GDM1 (cell line): ENCODE results near the gene RAB29.
"Not testable (repeated sequence)": the region's sequence is repeated elsewhere in the genome, so short reads cannot be mapped to it uniquely, and the experiment has no call there.

Experiments used
- DNase-seq: peaks from one replicate; lab custom pipeline; 2025; lab: John Stamatoyannopoulos, UW

RAB29 gene, protein sequence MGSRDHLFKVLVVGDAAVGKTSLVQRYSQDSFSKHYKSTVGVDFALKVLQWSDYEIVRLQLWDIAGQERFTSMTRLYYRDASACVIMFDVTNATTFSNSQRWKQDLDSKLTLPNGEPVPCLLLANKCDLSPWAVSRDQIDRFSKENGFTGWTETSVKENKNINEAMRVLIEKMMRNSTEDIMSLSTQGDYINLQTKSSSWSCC

GRCh38 chr1:205775015-205775716 lies at the start of gene RAB29:
RAB29 (minus strand) TSS chr1:205775482; CDS start chr1:205774956, 526 bp downstream.
- peak; percentile 70 for DNase-seq

DNA sequence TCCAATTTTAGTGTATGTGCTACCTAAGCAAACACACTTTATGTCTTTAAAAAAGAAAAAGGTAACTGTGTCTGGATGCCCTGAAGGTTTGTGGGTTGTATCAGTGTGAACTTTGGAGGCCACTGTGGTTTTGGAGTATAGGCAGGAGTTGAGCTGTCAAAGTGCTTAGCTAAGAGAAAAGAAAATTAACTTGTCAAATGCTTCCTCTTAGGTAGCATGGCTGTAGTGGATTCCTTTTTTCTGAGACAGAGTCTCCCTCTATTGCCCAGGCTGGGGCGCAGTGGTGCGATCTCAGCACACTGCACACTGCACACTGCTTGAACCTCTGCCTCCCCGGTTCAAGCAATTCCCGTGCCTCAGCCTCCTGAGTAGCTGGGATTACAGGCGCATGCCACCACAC lies 48.9 kb upstream of the RAB29 start:
- DNase-seq: no peak

GRCh38 chr1:205823260-205823659 lies 48.0 kb upstream of the RAB29 start:
- DNase-seq: not testable (repeated sequence)

- no peak for DNase-seq
Measured at GRCh38 chr1:205822397-205822796, 47.1 kb upstream of the RAB29 start.

GRCh38 chr1:205817988-205818387 lies 42.7 kb upstream of the RAB29 start:
- DNase-seq: no peak

GRCh38 chr1:205817364-205817763 lies 42.1 kb upstream of the RAB29 start:
- no peak for DNase-seq

GRCh38 chr1:205813755-205814058 lies 38.4 kb upstream of the RAB29 start:
- no peak for DNase-seq

- peak; percentile 84 for DNase-seq
Measured at GRCh38 chr1:205812878-205813754, 37.8 kb upstream of the RAB29 start, which contains the start of gene SLC41A1. SLC41A1 (minus strand) TSS chr1:205813198; CDS start chr1:205810441, 2,757 bp downstream.

DNA sequence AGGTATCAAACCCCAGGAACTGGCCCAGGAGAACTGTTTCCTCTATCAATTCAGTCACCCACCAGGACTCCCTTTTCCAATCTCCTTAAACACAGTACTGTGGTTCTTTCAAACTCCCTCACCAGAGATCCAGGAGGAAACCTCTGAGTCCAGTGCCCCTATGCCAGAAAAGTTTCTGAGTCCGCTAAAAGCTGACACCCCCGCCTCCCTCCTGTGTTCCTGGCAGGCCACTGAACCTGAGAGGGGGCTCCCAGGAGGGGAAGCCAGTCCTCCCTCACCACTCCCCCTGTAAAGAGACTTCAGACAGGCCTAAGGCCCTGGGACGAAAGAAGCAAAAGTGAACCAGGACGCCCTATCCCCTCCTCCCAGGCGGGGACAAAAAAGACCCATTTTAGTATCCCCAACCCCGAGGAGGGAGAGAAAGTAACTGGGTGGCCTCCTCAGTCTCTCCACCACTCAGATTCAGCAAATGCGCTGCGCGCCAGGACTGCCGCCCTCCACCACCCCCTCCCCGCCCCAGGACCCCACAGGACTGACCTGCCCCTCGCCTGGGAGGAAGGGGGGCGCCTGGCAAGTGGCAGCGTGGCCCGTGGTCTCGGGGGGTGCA lies 37.1 kb upstream of the RAB29 start:
- no peak for DNase-seq

- DNase-seq: no peak
Measured at GRCh38 chr1:205811660-205812059, 36.4 kb upstream of the RAB29 start.

DNA sequence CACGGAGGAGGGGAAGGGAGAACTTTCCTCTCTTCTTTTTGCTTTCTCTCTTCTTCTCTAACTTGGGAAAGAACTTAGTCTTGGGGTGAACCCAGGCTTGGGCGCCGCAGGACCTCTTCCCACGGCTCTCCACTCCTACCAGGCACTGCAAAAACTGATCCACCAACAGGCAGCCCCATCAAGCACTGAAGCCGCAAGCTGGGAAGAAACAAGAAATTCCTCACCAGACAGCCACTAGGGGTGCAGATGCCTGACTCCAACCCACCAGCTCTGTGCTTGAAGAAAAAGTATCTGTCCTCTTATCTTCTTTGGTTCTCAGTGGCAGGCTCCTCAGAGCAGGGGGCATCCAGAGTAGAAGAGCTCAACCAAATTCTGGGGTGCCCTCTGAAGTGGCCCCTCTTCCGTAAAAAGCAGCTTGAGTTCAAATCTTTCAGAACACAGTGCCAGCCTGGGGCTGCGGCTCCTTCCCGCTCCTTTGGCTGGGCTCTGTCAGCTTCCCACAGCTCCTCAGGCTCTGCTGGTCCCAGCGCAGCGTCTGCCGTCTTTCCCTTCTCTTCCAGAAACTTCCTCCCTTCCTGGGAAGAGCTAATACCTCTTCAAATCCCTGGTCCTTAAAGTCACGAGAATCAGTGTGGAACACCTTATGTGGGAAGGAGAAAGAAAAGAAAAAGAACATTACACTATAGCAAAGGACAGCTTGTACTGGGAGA lies 35.3 kb upstream of the RAB29 start:
- DNase-seq: no peak

- no peak for DNase-seq
Measured at GRCh38 chr1:205809942-205810345, 34.7 kb upstream of the RAB29 start.

GRCh38 chr1:205809469-205809868 lies 34.2 kb upstream of the RAB29 start:
- DNase-seq: no peak

- DNase-seq: no peak
Measured at GRCh38 chr1:205805082-205805711, 29.9 kb upstream of the RAB29 start.

DNA sequence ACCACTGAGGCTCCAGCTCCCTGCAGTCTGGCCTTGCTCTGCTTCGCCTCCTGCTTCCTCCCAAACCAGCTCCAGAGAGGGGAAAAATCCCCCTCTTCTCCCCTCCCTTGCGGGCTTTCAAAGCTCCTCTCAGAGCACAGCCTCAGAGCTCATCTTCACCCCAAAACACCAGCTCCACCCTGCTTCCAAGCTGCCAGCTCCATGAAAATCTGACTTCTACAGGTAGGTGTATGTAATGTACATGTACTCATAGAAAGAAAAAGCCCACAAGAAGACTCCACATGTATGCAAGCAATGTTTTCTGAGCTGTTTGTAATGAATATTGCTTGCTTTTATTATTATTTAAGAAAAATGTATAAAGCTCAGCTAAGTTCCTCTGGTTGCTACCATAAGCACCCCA lies 29.3 kb upstream of the RAB29 start:
- DNase-seq: no peak

- no peak for DNase-seq
Measured at GRCh38 chr1:205803986-205804385, 28.7 kb upstream of the RAB29 start.

- no peak for DNase-seq
Measured at GRCh38 chr1:205802060-205802459, 26.8 kb upstream of the RAB29 start.

- DNase-seq: no peak
Measured at GRCh38 chr1:205800981-205801703, 25.9 kb upstream of the RAB29 start.

- DNase-seq: no peak
Measured at GRCh38 chr1:205800427-205800826, 25.1 kb upstream of the RAB29 start.

GRCh38 chr1:205798577-205798976 lies 23.3 kb upstream of the RAB29 start:
- no peak for DNase-seq

- DNase-seq: no peak
Measured at GRCh38 chr1:205797168-205797567, 21.9 kb upstream of the RAB29 start.
